Measurements from ENCODE around the gene DELE1. TPM values are rescaled to one million over a fixed set of nuclear protein-coding genes. Genes with fewer than 3 reads are reported as not detected.
A peak's percentile ranks its signal among the peaks of the same experiment; 100 is the strongest.

The DELE1 gene
- total and polyA plus RNA-seq, 4 donors: 23.2 to 49.0 (median 40.3) TPM

GRCh38 chr5:141969783-141970771 is 46.4 kb downstream of the DELE1 start:
- no peaks in the 10 kb centered on the region for H3K27me3 ChIP-seq (ENCODE audit: control insufficient read depth in 4 of 4, insufficient read depth in 4 of 4, low read length in 3 of 4)
- H3K9ac ChIP-seq (ENCODE audit: low read depth in 1 of 2, low read length in 2 of 2): peak overlapping the region; percentile 93 to 96
- H3K4me3 ChIP-seq (ENCODE audit: low read depth in 1 of 3, low read length in 3 of 3): peak overlapping the region; percentile 64 to 84 (median 80)
- peak overlapping the region; percentile 84 to 92 for H3K27ac ChIP-seq (ENCODE audit: low read depth in 1 of 2, low read length in 2 of 2)
- peaks cover 5 to 32% (median 24%) of the 10 kb centered on the region in 4 donors for H3K4me1 ChIP-seq (ENCODE audit: control insufficient read depth in 4 of 4, insufficient read depth in 4 of 4, low read length in 3 of 4)
- no peak for DNase-seq (ENCODE audit: low spot score)
- TF ChIP-seq RXRA (IDR thresholded peaks at IDR 0.05) (no peak), NR2F2 (IDR thresholded peaks at IDR 0.05) (peak; percentile 37), HNF4G (IDR thresholded peaks at IDR 0.05) (no peak), YY1 (IDR thresholded peaks at IDR 0.05) (no peak), CTCF (IDR thresholded peaks at IDR 0.05; ENCODE audit: low read depth, low read length, missing input control) (no peak)
- no peaks in the 10 kb centered on the region for H3K9me3 ChIP-seq (ENCODE audit: control insufficient read depth in 4 of 4, low read length in 3 of 4)
- WGBS: 65% methylated on average over 2 of the region's 2 CpGs
- H3K36me3 ChIP-seq (ENCODE audit: control insufficient read depth in 4 of 4, insufficient read depth in 3 of 4, low read depth in 1 of 4, low read length in 3 of 4): peaks cover 2 to 20% (median 10%) of the 10 kb centered on the region in 4 donors

GRCh38 chr5:141973871-141974595 is 50.4 kb downstream of the DELE1 start:
- Histone ChIP-seq H3K27me3 (ENCODE audit: control insufficient read depth in 4 of 4, insufficient read depth in 4 of 4, low read length in 3 of 4) (no peaks in the 10 kb centered on the region), H3K9ac (ENCODE audit: low read depth in 1 of 2, low read length in 2 of 2) (no peak overlapping the region), H3K36me3 (ENCODE audit: control insufficient read depth in 4 of 4, insufficient read depth in 3 of 4, low read depth in 1 of 4, low read length in 3 of 4) (peaks cover 2 to 38% (median 15%) of the 10 kb centered on the region in 4 donors), H3K4me3 (ENCODE audit: low read depth in 1 of 3, low read length in 3 of 3) (no peak overlapping the region), H3K27ac (ENCODE audit: low read depth in 1 of 2, low read length in 2 of 2) (no peak overlapping the region), H3K9me3 (ENCODE audit: control insufficient read depth in 4 of 4, low read length in 3 of 4) (no peaks in the 10 kb centered on the region), H3K4me1 (ENCODE audit: control insufficient read depth in 4 of 4, insufficient read depth in 4 of 4, low read length in 3 of 4) (peaks cover 8 to 29% (median 21%) of the 10 kb centered on the region in 4 donors)
- TF ChIP-seq NR2F2 (IDR thresholded peaks at IDR 0.05) (no peak), TAF1 (conservative IDR thresholded peaks at IDR 0.05) (no peak), HNF4A (conservative IDR thresholded peaks at IDR 0.05) (no peak), CTCF (IDR thresholded peaks at IDR 0.05; ENCODE audit: low read depth, low read length, missing input control) (no peak), GABPA (IDR thresholded peaks at IDR 0.05 in 1 of 2, conservative IDR thresholded peaks at IDR 0.05 in 1 of 2) (no peak), REST (IDR thresholded peaks at IDR 0.05) (no peak), HNF4G (IDR thresholded peaks at IDR 0.05) (no peak), YY1 (IDR thresholded peaks at IDR 0.05) (no peak), FOXA2 (IDR thresholded peaks at IDR 0.05) (no peak), RXRA (IDR thresholded peaks at IDR 0.05) (no peak)
- no peak for DNase-seq (ENCODE audit: low spot score)
- WGBS: 83% methylated on average over 1 of the region's 1 CpG

Measured in liver (tissue), 9 donors.